Measurements from ENCODE around the gene GCK.

The GCK gene

GRCh38 chr7:44102846-44103565, 86.2 kb downstream of the GCK start:
- in situ Hi-C loops (cut with MboI; ENCODE audit: low sequenced_read_pairs, unreplicated experiment), result no loop called here
- DNase-seq (ENCODE audit: low spot score), result no peak
- TF ChIP-seq CTCF (IDR thresholded peaks at IDR 0.05; ENCODE audit: borderline replicate concordance, control extremely low read depth, extremely low read depth, insufficient read depth, missing control alignments), result no peak

GRCh38 chr7:44101966-44102845, 87.0 kb downstream of the GCK start:
- no peak for DNase-seq (ENCODE audit: low spot score)
- TF ChIP-seq CTCF (IDR thresholded peaks at IDR 0.05; ENCODE audit: borderline replicate concordance, control extremely low read depth, extremely low read depth, insufficient read depth, missing control alignments), result no peak

GRCh38 chr7:44101303-44101965, 87.8 kb downstream of the GCK start:
- in situ Hi-C loops (cut with MboI; ENCODE audit: low sequenced_read_pairs, unreplicated experiment), result no loop called here
- no peak for DNase-seq (ENCODE audit: low spot score)
- TF ChIP-seq CTCF (IDR thresholded peaks at IDR 0.05; ENCODE audit: borderline replicate concordance, control extremely low read depth, extremely low read depth, insufficient read depth, missing control alignments), result no peak

More at GRCh38 chr7:44101966-44102845, 87.0 kb downstream of the GCK start:
- in situ Hi-C loops (cut with MboI; ENCODE audit: low sequenced_read_pairs, unreplicated experiment), result no loop called here

- DNase-seq (ENCODE audit: low spot score), result no peak
- no peak for TF ChIP-seq CTCF (IDR thresholded peaks at IDR 0.05; ENCODE audit: borderline replicate concordance, control extremely low read depth, extremely low read depth, insufficient read depth, missing control alignments)
- in situ Hi-C loops (cut with MboI; ENCODE audit: low sequenced_read_pairs, unreplicated experiment), result no loop called here
Observed at GRCh38 chr7:44100458-44101302, 88.6 kb downstream of the GCK start.

- TF ChIP-seq CTCF (IDR thresholded peaks at IDR 0.05; ENCODE audit: borderline replicate concordance, control extremely low read depth, extremely low read depth, insufficient read depth, missing control alignments), result no peak
- in situ Hi-C loops (cut with MboI; ENCODE audit: low sequenced_read_pairs, unreplicated experiment), result no loop called here
- no peak for DNase-seq (ENCODE audit: low spot score)
Observed at GRCh38 chr7:44099669-44100068, 89.6 kb downstream of the GCK start.

Measured in GM13976 (cell line).